ENCODE measurements around the gene PELI2.

PELI2 gene

GRCh38 chr14:56115976-56116893 lies 2.0 kb upstream of the PELI2 start:
- H3K27ac ChIP-seq = peak overlapping the region in 2 of 21 experiments; percentile 10 to 31
- no peak overlapping the region for H3K4me3 ChIP-seq

- peak overlapping the region; percentile 62 to 90 (median 73) for H3K4me3 ChIP-seq
- H3K27ac ChIP-seq = peak overlapping the region; percentile 39 to 94 (median 85)
These were observed 485 bp downstream of the PELI2 start for GRCh38 chr14:56118611-56119181.

GRCh38 chr14:56119201-56119981 lies 1.2 kb downstream of the PELI2 start:
- peak overlapping the region; percentile 62 to 90 (median 73) for H3K4me3 ChIP-seq
- peak overlapping the region; percentile 39 to 94 (median 85) for H3K27ac ChIP-seq

- peak overlapping the region in 13 of 21 experiments; percentile 28 to 94 (median 87) for H3K27ac ChIP-seq
- H3K4me3 ChIP-seq = peak overlapping the region in 6 of 7 experiments; percentile 65 to 90 (median 76)
These were observed 2.0 kb downstream of the PELI2 start for GRCh38 chr14:56120091-56120691.

GRCh38 chr14:56121816-56122215 lies 3.6 kb downstream of the PELI2 start:
- H3K27ac ChIP-seq = no peak overlapping the region
- no peak overlapping the region for H3K4me3 ChIP-seq

GRCh38 chr14:56122301-56122700 lies 4.1 kb downstream of the PELI2 start:
- Histone ChIP-seq H3K4me3 (no peak overlapping the region), H3K27ac (no peak overlapping the region)

- Histone ChIP-seq H3K4me3 (no peak overlapping the region), H3K27ac (no peak overlapping the region)
These were observed 6.1 kb downstream of the PELI2 start for GRCh38 chr14:56124327-56124726.

GRCh38 chr14:56125772-56126636 lies 7.8 kb downstream of the PELI2 start:
- H3K4me3 ChIP-seq = no peak overlapping the region
- H3K27ac ChIP-seq = no peak overlapping the region

- Histone ChIP-seq H3K27ac (no peak overlapping the region), H3K4me3 (no peak overlapping the region)
These were observed 8.4 kb downstream of the PELI2 start for GRCh38 chr14:56126637-56126913.

GRCh38 chr14:56127156-56127555 lies 8.9 kb downstream of the PELI2 start:
- Histone ChIP-seq H3K4me3 (no peak overlapping the region), H3K27ac (no peak overlapping the region)

- Histone ChIP-seq H3K27ac (peak overlapping the region in 1 of 21 experiments; percentile 9), H3K4me3 (no peak overlapping the region)
These were observed 10.9 kb downstream of the PELI2 start for GRCh38 chr14:56129092-56129491.

- H3K27ac ChIP-seq = no peak overlapping the region
- H3K4me3 ChIP-seq = no peak overlapping the region
These were observed 11.7 kb downstream of the PELI2 start for GRCh38 chr14:56129933-56130332.

- Histone ChIP-seq H3K27ac (no peak overlapping the region), H3K4me3 (no peak overlapping the region)
These were observed 13.0 kb downstream of the PELI2 start for GRCh38 chr14:56131004-56131864.

- Histone ChIP-seq H3K27ac (no peak overlapping the region), H3K4me3 (no peak overlapping the region)
These were observed 13.9 kb downstream of the PELI2 start for GRCh38 chr14:56131865-56132833.

- H3K4me3 ChIP-seq = no peak overlapping the region
- H3K27ac ChIP-seq = no peak overlapping the region
These were observed 15.3 kb downstream of the PELI2 start for GRCh38 chr14:56133547-56133946.

GRCh38 chr14:56135001-56135400 lies 16.8 kb downstream of the PELI2 start:
- H3K4me3 ChIP-seq = no peak overlapping the region
- no peak overlapping the region for H3K27ac ChIP-seq

- Histone ChIP-seq H3K27ac (no peak overlapping the region), H3K4me3 (no peak overlapping the region)
These were observed 17.5 kb downstream of the PELI2 start for GRCh38 chr14:56135668-56136067.
